HepG2 (cell line): ENCODE results near the gene CPAMD8. TPM values are rescaled to one million over a fixed set of nuclear protein-coding genes. Genes with fewer than 3 reads are reported as not detected.

Experiments
- CBX2 ChIP-seq, 2 experiments: fragments of 200-600 bp in 1 of 2; sonication (generic); formaldehyde crosslinking in 1 of 2; IDR thresholded peaks; 2 replicates each; pipeline versions ENCODE4 v1.7.0 to v1.8.1; 2018 to 2022; ENCODE audit warnings: low read depth in 2 of 2, low read length in 1 of 2, mild to moderate bottlenecking in 1 of 2, missing genetic modification reagents in 1 of 2
- DMAP1 ChIP-seq: IDR thresholded peaks from 2 replicates; pipeline ENCODE4 v1.6.1; 2016
- FIP1L1 ChIP-seq: fragments of 200-400 bp; formaldehyde crosslinking; IDR thresholded peaks from 2 replicates; pipeline ENCODE4 v1.6.1; 2018; ENCODE audit warnings: low read depth, mild to moderate bottlenecking, low read length, moderate library complexity, borderline replicate concordance; ENCODE audit not compliant: insufficient read depth
- HMG20A ChIP-seq: IDR thresholded peaks from 2 replicates; pipeline ENCODE4 v1.6.1; 2016; ENCODE audit warnings: borderline replicate concordance
- MED1 ChIP-seq: sonication (generic); formaldehyde crosslinking; IDR thresholded peaks from 2 replicates; pipeline ENCODE4 v1.4.0; 2020; ENCODE audit warnings: missing genetic modification reagents
- SALL1 ChIP-seq: sonication (generic); formaldehyde crosslinking; IDR thresholded peaks from 2 replicates; pipeline ENCODE4 v1.8.0; 2022; ENCODE audit warnings: mild to moderate bottlenecking, missing genetic modification reagents
- SOX5 ChIP-seq: IDR thresholded peaks from 2 replicates; pipeline ENCODE4 v1.6.1; 2016; ENCODE audit warnings: borderline replicate concordance
- STAT6 ChIP-seq: sonication (generic); formaldehyde crosslinking; IDR thresholded peaks from 2 replicates; pipeline ENCODE4 v1.4.0; 2020; ENCODE audit warnings: missing genetic modification reagents, mild to moderate bottlenecking, borderline replicate concordance
- TBX2 ChIP-seq: sonication (generic); formaldehyde crosslinking; IDR thresholded peaks from 2 replicates; pipeline ENCODE4 v1.5.0; 2020; ENCODE audit warnings: missing genetic modification reagents, mild to moderate bottlenecking, borderline replicate concordance
- ZBTB7B ChIP-seq: sonication (generic); formaldehyde crosslinking; IDR thresholded peaks from 2 replicates; pipeline ENCODE4 v1.4.0; 2020; ENCODE audit warnings: missing genetic modification reagents
- ZHX1 ChIP-seq: sonication (generic); formaldehyde crosslinking; IDR thresholded peaks from 2 replicates; pipeline ENCODE4 v1.8.1; 2022; ENCODE audit warnings: low read depth, mild to moderate bottlenecking, missing genetic modification reagents
- ZNF331 ChIP-seq: sonication (generic); formaldehyde crosslinking; IDR thresholded peaks from 2 replicates; pipeline ENCODE4 v1.4.0; 2020; ENCODE audit warnings: missing genetic modification reagents
- ZNF792 ChIP-seq: IDR thresholded peaks from 2 replicates; pipeline ENCODE4 v1.6.1; 2016
- polyA plus RNA-seq, 8 experiments: library from polyadenylated mRNA; depleted of rRNA in 3 of 8; stranded (reverse) in 7 of 8; unstranded in 1 of 8; fragments of >200 nt; fragmentation: Illumina TruSeq in 4 of 8; extraction: Trizol in 4 of 8; gene quantifications; 2 replicates each; pipeline versions ENCODE4 v1.2.1 to v1.2.3, GENCODE V29; 2011 to 2016; ENCODE audit warnings: low read depth in 4 of 8, missing spikeins in 1 of 8, mixed read lengths in 1 of 8; ENCODE audit not compliant: insufficient read depth in 1 of 8
- total RNA-seq, 5 experiments: library from RNA; depleted of rRNA; stranded (reverse); fragments of >200 nt; fragmentation: Illumina TruSeq; extraction: Trizol; gene quantifications; 2 replicates each; pipeline ENCODE4 v1.2.3, GENCODE V29; 2016; ENCODE audit warnings: low read depth in 1 of 5
- TF ChIP-seq, protein P1 (sequence below): sonication (generic); formaldehyde crosslinking; IDR thresholded peaks from 2 replicates; pipeline ENCODE4 v1.4.0; 2020; ENCODE audit warnings: low read depth, missing genetic modification reagents

Gene CPAMD8
- total and polyA plus RNA-seq, 2 of the 13 experiments (the other 11 are each of a cell fraction or from before 2014, with no cell fraction given) = 0.29 to 0.34 TPM

DNA sequence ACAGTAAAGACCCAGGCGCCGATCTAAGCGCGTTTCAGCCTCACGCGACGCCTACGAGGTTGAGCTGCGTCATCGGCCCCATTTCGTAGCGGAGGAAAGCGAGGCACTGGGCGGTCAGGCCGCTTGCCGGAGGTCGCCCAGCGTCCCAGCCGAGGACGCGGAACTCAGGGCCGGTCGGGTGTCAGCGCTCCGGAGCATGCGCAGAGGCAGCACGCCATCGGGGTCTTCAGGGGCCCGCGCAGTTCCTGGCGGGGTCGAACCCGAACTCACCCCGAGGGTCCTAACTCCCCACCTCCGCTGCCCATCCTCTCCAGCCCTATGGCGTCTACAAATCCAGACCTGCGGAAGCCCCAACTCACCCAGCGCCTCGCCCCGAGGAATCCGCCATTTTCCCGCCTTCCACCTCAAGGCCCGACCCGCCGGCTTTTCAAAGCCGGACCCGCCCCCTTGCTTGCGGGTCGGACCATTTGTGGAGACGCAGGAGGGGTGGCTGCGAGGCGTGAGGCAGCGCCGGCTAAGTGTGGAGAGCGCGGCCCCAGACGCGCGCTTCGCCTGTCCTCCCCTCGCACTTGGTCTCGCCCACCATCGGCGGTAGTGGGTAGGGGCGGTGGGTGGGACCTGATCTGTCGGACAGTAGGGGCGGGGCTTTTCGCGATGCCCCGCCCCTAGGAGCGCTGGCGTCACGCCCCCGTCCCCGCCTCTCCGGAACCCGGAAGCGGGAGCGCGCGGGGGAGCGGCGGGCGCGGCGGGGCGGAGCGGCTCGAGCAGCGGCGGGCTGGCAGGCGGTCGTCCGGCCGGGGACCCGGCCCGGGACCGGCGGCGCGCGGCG lies 48.6 kb upstream of the CPAMD8 start, which contains the start of the genes HAUS8 and MYO9B (continued):
- TF ChIP-seq ZNF792 (CRISPR knock-in tag) (peak; percentile 44; the same call in 1 of the 2 replicates), STAT6 (0 out of 2 replicates have a peak, but pooled peaks have one; percentile 54), SOX5 (CRISPR knock-in tag) (no peak), DMAP1 (peak; percentile 73; the same call in 1 of the 2 replicates), CBX2 (IDR thresholded peaks at IDR 0.05; ENCODE audit: low read depth, low read length) (no peak), CBX2 (CRISPR knock-in tag; IDR thresholded peaks at IDR 0.05; ENCODE audit: low read depth) (no peak), ZBTB7B (CRISPR knock-in tag) (peak; percentile 72), TBX2 (peak; percentile 52; the same call in 1 of the 2 replicates), MED1 (CRISPR knock-in tag) (peak; percentile 68), FIP1L1 (0 out of 2 replicates have a peak, but pooled peaks have one; percentile 44), ZNF331 (CRISPR knock-in tag) (peak; percentile 55), SALL1 (CRISPR knock-in tag) (peak; percentile 68), ZHX1 (CRISPR knock-in tag) (peak; percentile 85; the same call in 1 of the 2 replicates), HMG20A (CRISPR knock-in tag) (no peak)
- TF ChIP-seq, protein P1, sequence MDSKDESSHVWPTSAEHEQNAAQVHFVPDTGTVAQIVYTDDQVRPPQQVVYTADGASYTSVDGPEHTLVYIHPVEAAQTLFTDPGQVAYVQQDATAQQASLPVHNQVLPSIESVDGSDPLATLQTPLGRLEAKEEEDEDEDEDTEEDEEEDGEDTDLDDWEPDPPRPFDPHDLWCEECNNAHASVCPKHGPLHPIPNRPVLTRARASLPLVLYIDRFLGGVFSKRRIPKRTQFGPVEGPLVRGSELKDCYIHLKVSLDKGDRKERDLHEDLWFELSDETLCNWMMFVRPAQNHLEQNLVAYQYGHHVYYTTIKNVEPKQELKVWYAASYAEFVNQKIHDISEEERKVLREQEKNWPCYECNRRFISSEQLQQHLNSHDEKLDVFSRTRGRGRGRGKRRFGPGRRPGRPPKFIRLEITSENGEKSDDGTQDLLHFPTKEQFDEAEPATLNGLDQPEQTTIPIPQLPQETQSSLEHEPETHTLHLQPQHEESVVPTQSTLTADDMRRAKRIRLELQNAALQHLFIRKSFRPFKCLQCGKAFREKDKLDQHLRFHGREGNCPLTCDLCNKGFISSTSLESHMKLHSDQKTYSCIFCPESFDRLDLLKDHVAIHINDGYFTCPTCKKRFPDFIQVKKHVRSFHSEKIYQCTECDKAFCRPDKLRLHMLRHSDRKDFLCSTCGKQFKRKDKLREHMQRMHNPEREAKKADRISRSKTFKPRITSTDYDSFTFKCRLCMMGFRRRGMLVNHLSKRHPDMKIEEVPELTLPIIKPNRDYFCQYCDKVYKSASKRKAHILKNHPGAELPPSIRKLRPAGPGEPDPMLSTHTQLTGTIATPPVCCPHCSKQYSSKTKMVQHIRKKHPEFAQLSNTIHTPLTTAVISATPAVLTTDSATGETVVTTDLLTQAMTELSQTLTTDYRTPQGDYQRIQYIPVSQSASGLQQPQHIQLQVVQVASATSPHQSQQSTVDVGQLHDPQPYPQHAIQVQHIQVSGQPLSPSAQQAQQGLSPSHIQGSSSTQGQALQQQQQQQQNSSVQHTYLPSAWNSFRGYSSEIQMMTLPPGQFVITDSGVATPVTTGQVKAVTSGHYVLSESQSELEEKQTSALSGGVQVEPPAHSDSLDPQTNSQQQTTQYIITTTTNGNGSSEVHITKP (CRISPR knock-in tag) = peak; percentile 100
